ENCODE data around the gene SCYGR4.

DNA sequence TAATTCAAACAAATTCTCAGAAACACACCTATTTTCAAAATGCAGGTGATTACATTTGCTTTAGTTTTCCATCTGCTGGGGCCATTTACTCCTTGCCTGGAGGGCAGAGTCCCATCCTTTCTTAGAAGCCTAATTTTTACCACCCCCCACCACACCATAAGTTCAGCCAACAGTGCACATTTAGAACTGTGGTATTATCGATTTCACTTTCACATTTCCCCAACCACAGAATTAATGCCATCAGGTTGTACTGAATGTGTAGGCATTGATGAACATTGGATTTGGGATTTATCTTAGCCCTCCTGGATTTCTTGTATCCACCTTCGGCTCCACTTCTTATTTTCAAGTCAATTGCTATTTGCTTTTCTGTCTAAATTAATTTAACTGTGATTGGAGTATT lies 7.2 kb upstream of the SCYGR4 start:
- TF ChIP-seq POLR2AphosphoS5 (IDR thresholded peaks at IDR 0.05) (no peak), CTCF (IDR thresholded peaks at IDR 0.05 in 8 of 11, conservative IDR thresholded peaks at IDR 0.05 in 3 of 11) (no peak), POLR2A (IDR thresholded peaks at IDR 0.05) (no peak)
